NB4 (cell line): ENCODE data around the gene CADPS2.

Experiments used
- MYC ChIP-seq: IDR thresholded peaks from 2 replicates; pipeline ENCODE4 v1.6.1; 2011; ENCODE audit warnings: low read depth, low read length
- POLR2A ChIP-seq: IDR thresholded peaks from 2 replicates; pipeline ENCODE4 v1.6.1; 2011; ENCODE audit warnings: mild to moderate bottlenecking; ENCODE audit not compliant: insufficient read length; ENCODE audit errors: extremely low read depth
- TF ChIP-seq, protein P1 (sequence below): IDR thresholded peaks from one replicate; pipeline ENCODE4 v1.5.1; 2012; ENCODE audit warnings: low read depth, low read length
- TF ChIP-seq, protein P2 (sequence below): IDR thresholded peaks from 2 replicates; pipeline ENCODE4 v1.6.1; 2011; ENCODE audit warnings: low read depth, low read length

DNA sequence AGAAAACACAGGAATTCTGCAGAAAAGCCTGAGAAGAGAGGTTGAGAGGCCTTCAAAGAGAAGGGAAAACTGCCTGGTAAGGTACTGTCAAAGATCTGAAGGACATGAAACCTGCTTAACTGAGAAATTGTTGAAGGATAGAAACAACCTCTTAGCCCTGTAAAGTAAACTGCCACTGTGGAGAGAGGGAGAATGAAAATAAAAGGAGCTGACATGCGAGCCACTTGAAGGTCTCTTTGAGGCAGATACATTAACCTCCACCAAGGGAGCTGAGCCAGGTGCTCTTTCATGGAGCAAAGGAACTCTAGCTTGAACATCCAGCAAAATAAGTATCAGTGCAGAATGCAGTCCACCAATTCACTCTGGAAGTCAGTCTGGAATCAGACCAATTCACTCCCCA lies 472.9 kb downstream of the CADPS2 start:
- TF ChIP-seq, protein P1, sequence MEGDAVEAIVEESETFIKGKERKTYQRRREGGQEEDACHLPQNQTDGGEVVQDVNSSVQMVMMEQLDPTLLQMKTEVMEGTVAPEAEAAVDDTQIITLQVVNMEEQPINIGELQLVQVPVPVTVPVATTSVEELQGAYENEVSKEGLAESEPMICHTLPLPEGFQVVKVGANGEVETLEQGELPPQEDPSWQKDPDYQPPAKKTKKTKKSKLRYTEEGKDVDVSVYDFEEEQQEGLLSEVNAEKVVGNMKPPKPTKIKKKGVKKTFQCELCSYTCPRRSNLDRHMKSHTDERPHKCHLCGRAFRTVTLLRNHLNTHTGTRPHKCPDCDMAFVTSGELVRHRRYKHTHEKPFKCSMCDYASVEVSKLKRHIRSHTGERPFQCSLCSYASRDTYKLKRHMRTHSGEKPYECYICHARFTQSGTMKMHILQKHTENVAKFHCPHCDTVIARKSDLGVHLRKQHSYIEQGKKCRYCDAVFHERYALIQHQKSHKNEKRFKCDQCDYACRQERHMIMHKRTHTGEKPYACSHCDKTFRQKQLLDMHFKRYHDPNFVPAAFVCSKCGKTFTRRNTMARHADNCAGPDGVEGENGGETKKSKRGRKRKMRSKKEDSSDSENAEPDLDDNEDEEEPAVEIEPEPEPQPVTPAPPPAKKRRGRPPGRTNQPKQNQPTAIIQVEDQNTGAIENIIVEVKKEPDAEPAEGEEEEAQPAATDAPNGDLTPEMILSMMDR, result no peak
- no peak for TF ChIP-seq MYC
- TF ChIP-seq POLR2A, result no peak
- TF ChIP-seq, protein P2, sequence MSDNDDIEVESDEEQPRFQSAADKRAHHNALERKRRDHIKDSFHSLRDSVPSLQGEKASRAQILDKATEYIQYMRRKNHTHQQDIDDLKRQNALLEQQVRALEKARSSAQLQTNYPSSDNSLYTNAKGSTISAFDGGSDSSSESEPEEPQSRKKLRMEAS, result no peak
